Body of pancreas (tissue), 4 donors: ENCODE data around the gene KLK5.

Experiments used
- POLR2A ChIP-seq, 3 donors: fragments of 450-650 bp; IDR thresholded peaks; one replicate each; pipeline ENCODE4 v1.6.1; 2016; ENCODE audit warnings: antibody characterized with exemption in 3 of 3, mild to moderate bottlenecking in 2 of 3
- TF ChIP-seq, protein P1 (sequence below), 7 experiments: fragments of 450-650 bp in 4 of 7; fragments of 200-600 bp in 3 of 7; sonication (generic) in 3 of 7; IDR thresholded peaks; one replicate each; pipeline ENCODE4 v1.5.1; 2016 to 2019; ENCODE audit warnings: antibody characterized with exemption in 7 of 7

DNA sequence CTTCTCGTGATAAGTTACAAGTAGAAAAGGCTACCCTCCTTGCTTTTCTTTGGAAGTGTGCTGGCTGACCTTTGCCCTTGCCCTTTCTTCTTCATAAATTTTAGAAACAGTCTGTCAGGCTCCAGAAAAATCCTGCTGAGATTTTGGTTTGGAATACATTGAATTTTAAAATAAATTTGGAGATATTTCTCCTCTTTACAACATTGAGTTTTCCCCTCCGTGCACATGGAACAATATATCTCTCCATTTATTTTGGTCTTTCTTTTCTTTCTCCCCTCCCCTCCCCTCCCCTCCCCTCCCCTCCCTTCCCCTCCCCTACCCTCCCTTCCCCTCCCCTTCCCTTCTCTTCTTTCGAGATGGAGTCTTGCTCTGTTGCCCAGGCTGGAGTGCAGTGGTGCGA is 50.2 kb downstream of the KLK5 start:
- TF ChIP-seq, protein P1, sequence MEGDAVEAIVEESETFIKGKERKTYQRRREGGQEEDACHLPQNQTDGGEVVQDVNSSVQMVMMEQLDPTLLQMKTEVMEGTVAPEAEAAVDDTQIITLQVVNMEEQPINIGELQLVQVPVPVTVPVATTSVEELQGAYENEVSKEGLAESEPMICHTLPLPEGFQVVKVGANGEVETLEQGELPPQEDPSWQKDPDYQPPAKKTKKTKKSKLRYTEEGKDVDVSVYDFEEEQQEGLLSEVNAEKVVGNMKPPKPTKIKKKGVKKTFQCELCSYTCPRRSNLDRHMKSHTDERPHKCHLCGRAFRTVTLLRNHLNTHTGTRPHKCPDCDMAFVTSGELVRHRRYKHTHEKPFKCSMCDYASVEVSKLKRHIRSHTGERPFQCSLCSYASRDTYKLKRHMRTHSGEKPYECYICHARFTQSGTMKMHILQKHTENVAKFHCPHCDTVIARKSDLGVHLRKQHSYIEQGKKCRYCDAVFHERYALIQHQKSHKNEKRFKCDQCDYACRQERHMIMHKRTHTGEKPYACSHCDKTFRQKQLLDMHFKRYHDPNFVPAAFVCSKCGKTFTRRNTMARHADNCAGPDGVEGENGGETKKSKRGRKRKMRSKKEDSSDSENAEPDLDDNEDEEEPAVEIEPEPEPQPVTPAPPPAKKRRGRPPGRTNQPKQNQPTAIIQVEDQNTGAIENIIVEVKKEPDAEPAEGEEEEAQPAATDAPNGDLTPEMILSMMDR (IDR thresholded peaks at IDR 0.05): no peak
- no peak for TF ChIP-seq POLR2A (IDR thresholded peaks at IDR 0.05)
